HEK293 (cell line): ENCODE measurements around the gene PPP1R3G.

Experiments
- CTCF ChIA-PET: fragments of 350-600 bp; formaldehyde crosslinking; extraction: SDS; loops from one replicate; lab custom pipeline; 2021; ENCODE audit warnings: antibody characterized with exemption; lab: Yijun Ruan, JAX
- POLR2A ChIA-PET: fragments of 300-600 bp; formaldehyde crosslinking; extraction: SDS; loops from one replicate; lab custom pipeline; 2020; ENCODE audit warnings: antibody characterized with exemption, inconsistent platforms; lab: Yijun Ruan, JAX
- H3K27ac ChIP-seq: fragments of 200-500 bp; sonication (Bioruptor generic); 2 replicates; pipeline ENCODE4 v1.5.1; 2014; ENCODE audit warnings: low read depth, low read length, control low read depth, inconsistent platforms; ENCODE audit errors: extremely low read depth
- H3K36me3 ChIP-seq, 2 experiments: fragments of 200-500 bp in 1 of 2; sonication (Bioruptor generic) in 1 of 2; 1 replicate in 1 of 2; 2 replicates in 1 of 2; pipeline ENCODE4 v1.5.1; 2014 to 2017; ENCODE audit warnings: inconsistent platforms in 2 of 2, low read length in 2 of 2; ENCODE audit not compliant: control insufficient read depth in 2 of 2, insufficient read depth in 1 of 2
- H3K4me1 ChIP-seq: fragments of 200-500 bp; sonication (Bioruptor generic); 2 replicates; pipeline ENCODE4 v1.5.1; 2014; ENCODE audit warnings: mild to moderate bottlenecking, low read length, inconsistent platforms; ENCODE audit not compliant: control insufficient read depth, insufficient read depth
- H3K4me3 ChIP-seq: 2 replicates; pipeline ENCODE4 v1.5.1; 2011; ENCODE audit warnings: low read depth, mild to moderate bottlenecking, control low read depth, low read length, moderate library complexity
- H3K9me3 ChIP-seq: fragments of 200-500 bp; sonication (Bioruptor generic); 2 replicates; pipeline ENCODE4 v1.5.1; 2014; ENCODE audit warnings: low read depth, low read length, inconsistent platforms; ENCODE audit not compliant: control insufficient read depth, insufficient read depth
- BCL11A ChIP-seq: fragments of 450-650 bp; formaldehyde crosslinking; IDR thresholded peaks from 2 replicates; pipeline ENCODE4 v1.5.1; 2016; ENCODE audit warnings: low read depth, missing biosample characterization, missing genetic modification characterization
- FEZF1 ChIP-seq: fragments of 450-650 bp; formaldehyde crosslinking; IDR thresholded peaks from 2 replicates; pipeline ENCODE4 v1.5.1; 2016; ENCODE audit warnings: missing biosample characterization, missing genetic modification characterization
- KLF8 ChIP-seq: fragments of 450-650 bp; formaldehyde crosslinking; IDR thresholded peaks from 2 replicates; pipeline ENCODE4 v1.5.1; 2016; ENCODE audit warnings: missing biosample characterization, missing genetic modification characterization
- PRDM10 ChIP-seq: fragments of 450-650 bp; formaldehyde crosslinking; IDR thresholded peaks from 2 replicates; pipeline ENCODE4 v1.5.1; 2016; ENCODE audit warnings: missing biosample characterization, missing genetic modification characterization
- PRDM4 ChIP-seq: fragments of 450-650 bp; formaldehyde crosslinking; IDR thresholded peaks from 2 replicates; pipeline ENCODE4 v1.5.1; 2017; ENCODE audit warnings: missing biosample characterization, missing genetic modification characterization
- WT1 ChIP-seq: fragments of 450-650 bp; formaldehyde crosslinking; IDR thresholded peaks from 2 replicates; pipeline ENCODE4 v1.5.1; 2016; ENCODE audit warnings: missing biosample characterization, missing genetic modification characterization
- ZBTB20 ChIP-seq: fragments of 450-650 bp; formaldehyde crosslinking; IDR thresholded peaks from 2 replicates; pipeline ENCODE4 v1.5.1; 2016; ENCODE audit warnings: missing biosample characterization, missing genetic modification characterization
- ZFP3 ChIP-seq: fragments of 450-650 bp; formaldehyde crosslinking; IDR thresholded peaks from 2 replicates; pipeline ENCODE4 v1.5.1; 2016; ENCODE audit warnings: low read depth, missing biosample characterization, missing genetic modification characterization
- ZNF138 ChIP-seq: fragments of 450-650 bp; formaldehyde crosslinking; IDR thresholded peaks from 2 replicates; pipeline ENCODE4 v1.5.1; 2016; ENCODE audit warnings: missing biosample characterization, missing genetic modification characterization, borderline replicate concordance
- ZNF221 ChIP-seq: fragments of 450-650 bp; formaldehyde crosslinking; IDR thresholded peaks from 2 replicates; pipeline ENCODE4 v1.5.1; 2017; ENCODE audit warnings: missing biosample characterization, missing genetic modification characterization, borderline replicate concordance
- ZNF366 ChIP-seq: fragments of 450-650 bp; formaldehyde crosslinking; conservative IDR thresholded peaks from 2 replicates; pipeline ENCODE4 v1.5.1; 2016; ENCODE audit warnings: missing biosample characterization, missing genetic modification characterization
- ZNF610 ChIP-seq: fragments of 450-650 bp; formaldehyde crosslinking; IDR thresholded peaks from 2 replicates; pipeline ENCODE4 v1.5.1; 2016; ENCODE audit warnings: missing biosample characterization, missing genetic modification characterization, borderline replicate concordance
- ZNF629 ChIP-seq: fragments of 450-650 bp; formaldehyde crosslinking; IDR thresholded peaks from 2 replicates; pipeline ENCODE4 v1.5.1; 2017; ENCODE audit warnings: missing biosample characterization, missing genetic modification characterization
- ZNF777 ChIP-seq: fragments of 450-650 bp; formaldehyde crosslinking; IDR thresholded peaks from 2 replicates; pipeline ENCODE4 v1.5.1; 2017; ENCODE audit warnings: missing biosample characterization, missing genetic modification characterization, borderline replicate concordance
- ZNF837 ChIP-seq: fragments of 450-650 bp; formaldehyde crosslinking; IDR thresholded peaks from 2 replicates; pipeline ENCODE4 v1.5.1; 2016; ENCODE audit warnings: missing biosample characterization, missing genetic modification characterization
- ZSCAN23 ChIP-seq: fragments of 450-650 bp; formaldehyde crosslinking; IDR thresholded peaks from 2 replicates; pipeline ENCODE4 v1.5.1; 2016; ENCODE audit warnings: missing biosample characterization, missing genetic modification characterization
- TF ChIP-seq, protein P1 (sequence below): fragments of 450-650 bp; formaldehyde crosslinking; IDR thresholded peaks from 2 replicates; pipeline ENCODE4 v1.5.1; 2016; ENCODE audit warnings: missing biosample characterization, missing genetic modification characterization
- TF ChIP-seq, protein P2 (sequence below): fragments of 450-650 bp; formaldehyde crosslinking; IDR thresholded peaks from 2 replicates; pipeline ENCODE4 v1.5.1; 2016; ENCODE audit warnings: missing biosample characterization, missing genetic modification characterization, borderline replicate concordance
- TF ChIP-seq, protein P3 (sequence below): fragments of 450-650 bp; formaldehyde crosslinking; IDR thresholded peaks from 2 replicates; pipeline ENCODE4 v1.5.1; 2016; ENCODE audit warnings: missing biosample characterization, missing genetic modification characterization

Gene PPP1R3G

DNA sequence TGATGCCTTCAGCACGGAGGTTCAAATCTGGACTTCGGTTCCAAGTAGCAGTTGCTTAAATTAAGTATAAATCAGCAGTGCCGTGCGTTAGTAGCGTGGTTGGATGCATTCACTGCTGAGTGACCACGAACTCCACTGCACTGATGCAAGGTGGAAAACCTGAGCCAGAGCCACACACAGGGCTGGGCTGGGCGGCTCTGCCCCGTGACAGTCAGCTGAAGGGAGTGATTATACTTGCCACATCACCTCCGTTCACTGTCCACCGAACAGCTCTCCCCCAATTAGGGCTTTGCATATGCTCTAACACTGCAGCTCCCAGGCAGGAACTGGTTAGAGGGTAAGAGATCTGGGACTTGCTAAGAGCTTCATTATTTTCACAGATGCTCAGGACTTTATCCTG is 22.2 kb downstream of the PPP1R3G start (continued):
- TF ChIP-seq, protein P1, sequence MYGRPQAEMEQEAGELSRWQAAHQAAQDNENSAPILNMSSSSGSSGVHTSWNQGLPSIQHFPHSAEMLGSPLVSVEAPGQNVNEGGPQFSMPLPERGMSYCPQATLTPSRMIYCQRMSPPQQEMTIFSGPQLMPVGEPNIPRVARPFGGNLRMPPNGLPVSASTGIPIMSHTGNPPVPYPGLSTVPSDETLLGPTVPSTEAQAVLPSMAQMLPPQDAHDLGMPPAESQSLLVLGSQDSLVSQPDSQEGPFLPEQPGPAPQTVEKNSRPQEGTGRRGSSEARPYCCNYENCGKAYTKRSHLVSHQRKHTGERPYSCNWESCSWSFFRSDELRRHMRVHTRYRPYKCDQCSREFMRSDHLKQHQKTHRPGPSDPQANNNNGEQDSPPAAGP (tag by site-specific recombination), result no peak
- TF ChIP-seq ZNF138 (tag by site-specific recombination) (no peak), ZNF629 (tag by site-specific recombination) (no peak), WT1 (tag by site-specific recombination) (no peak), BCL11A (tag by site-specific recombination) (no peak), ZSCAN23 (no peak), ZFP3 (no peak), ZNF221 (tag by site-specific recombination) (no peak)
- TF ChIP-seq, all 188 proteins: peak for 0

DNA sequence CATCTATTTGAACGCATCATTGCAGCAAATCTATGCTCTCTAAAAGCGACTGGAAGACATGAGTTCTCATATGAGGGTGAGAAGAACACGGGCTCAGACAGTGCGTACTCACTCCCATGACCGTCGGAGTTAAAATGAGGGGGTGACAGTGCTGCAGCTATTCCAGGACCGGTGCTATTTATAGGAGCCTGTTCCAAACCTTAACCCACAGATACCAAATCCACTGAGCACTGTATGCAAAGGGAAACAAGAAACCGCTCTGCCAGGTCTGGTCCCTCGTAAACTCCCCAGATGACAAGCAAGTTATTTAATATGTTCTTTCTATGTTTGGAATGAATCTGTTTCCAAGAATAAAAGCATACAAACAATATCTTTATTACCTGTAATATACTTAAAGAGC is 22.9 kb downstream of the PPP1R3G start:
- H3K36me3 ChIP-seq, result no peaks in the 10 kb centered on the region
- no peak overlapping the region for H3K4me3 ChIP-seq
- H3K27ac ChIP-seq, result no peak overlapping the region
- ChIA-PET CTCF (no interaction called here), POLR2A (no interaction called here)
- no peaks in the 10 kb centered on the region; the same call in 1 of the 2 replicates for H3K4me1 ChIP-seq
- H3K9me3 ChIP-seq, result no peaks in the 10 kb centered on the region
- TF ChIP-seq, protein P2, sequence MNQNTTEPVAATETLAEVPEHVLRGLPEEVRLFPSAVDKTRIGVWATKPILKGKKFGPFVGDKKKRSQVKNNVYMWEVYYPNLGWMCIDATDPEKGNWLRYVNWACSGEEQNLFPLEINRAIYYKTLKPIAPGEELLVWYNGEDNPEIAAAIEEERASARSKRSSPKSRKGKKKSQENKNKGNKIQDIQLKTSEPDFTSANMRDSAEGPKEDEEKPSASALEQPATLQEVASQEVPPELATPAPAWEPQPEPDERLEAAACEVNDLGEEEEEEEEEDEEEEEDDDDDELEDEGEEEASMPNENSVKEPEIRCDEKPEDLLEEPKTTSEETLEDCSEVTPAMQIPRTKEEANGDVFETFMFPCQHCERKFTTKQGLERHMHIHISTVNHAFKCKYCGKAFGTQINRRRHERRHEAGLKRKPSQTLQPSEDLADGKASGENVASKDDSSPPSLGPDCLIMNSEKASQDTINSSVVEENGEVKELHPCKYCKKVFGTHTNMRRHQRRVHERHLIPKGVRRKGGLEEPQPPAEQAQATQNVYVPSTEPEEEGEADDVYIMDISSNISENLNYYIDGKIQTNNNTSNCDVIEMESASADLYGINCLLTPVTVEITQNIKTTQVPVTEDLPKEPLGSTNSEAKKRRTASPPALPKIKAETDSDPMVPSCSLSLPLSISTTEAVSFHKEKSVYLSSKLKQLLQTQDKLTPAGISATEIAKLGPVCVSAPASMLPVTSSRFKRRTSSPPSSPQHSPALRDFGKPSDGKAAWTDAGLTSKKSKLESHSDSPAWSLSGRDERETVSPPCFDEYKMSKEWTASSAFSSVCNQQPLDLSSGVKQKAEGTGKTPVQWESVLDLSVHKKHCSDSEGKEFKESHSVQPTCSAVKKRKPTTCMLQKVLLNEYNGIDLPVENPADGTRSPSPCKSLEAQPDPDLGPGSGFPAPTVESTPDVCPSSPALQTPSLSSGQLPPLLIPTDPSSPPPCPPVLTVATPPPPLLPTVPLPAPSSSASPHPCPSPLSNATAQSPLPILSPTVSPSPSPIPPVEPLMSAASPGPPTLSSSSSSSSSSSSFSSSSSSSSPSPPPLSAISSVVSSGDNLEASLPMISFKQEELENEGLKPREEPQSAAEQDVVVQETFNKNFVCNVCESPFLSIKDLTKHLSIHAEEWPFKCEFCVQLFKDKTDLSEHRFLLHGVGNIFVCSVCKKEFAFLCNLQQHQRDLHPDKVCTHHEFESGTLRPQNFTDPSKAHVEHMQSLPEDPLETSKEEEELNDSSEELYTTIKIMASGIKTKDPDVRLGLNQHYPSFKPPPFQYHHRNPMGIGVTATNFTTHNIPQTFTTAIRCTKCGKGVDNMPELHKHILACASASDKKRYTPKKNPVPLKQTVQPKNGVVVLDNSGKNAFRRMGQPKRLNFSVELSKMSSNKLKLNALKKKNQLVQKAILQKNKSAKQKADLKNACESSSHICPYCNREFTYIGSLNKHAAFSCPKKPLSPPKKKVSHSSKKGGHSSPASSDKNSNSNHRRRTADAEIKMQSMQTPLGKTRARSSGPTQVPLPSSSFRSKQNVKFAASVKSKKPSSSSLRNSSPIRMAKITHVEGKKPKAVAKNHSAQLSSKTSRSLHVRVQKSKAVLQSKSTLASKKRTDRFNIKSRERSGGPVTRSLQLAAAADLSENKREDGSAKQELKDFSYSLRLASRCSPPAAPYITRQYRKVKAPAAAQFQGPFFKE (tag by site-specific recombination), result no peak
- no peak for TF ChIP-seq KLF8 (tag by site-specific recombination)
- TF ChIP-seq FEZF1 (tag by site-specific recombination), result 0 out of 2 replicates have a peak, but pooled peaks have one; percentile 26
- TF ChIP-seq PRDM4 (tag by site-specific recombination), result peak; percentile 84
- TF ChIP-seq, protein P3, sequence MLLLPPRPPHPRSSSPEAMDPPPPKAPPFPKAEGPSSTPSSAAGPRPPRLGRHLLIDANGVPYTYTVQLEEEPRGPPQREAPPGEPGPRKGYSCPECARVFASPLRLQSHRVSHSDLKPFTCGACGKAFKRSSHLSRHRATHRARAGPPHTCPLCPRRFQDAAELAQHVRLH (tag by site-specific recombination), result no peak
- TF ChIP-seq, all 188 proteins: peak for 2

DNA sequence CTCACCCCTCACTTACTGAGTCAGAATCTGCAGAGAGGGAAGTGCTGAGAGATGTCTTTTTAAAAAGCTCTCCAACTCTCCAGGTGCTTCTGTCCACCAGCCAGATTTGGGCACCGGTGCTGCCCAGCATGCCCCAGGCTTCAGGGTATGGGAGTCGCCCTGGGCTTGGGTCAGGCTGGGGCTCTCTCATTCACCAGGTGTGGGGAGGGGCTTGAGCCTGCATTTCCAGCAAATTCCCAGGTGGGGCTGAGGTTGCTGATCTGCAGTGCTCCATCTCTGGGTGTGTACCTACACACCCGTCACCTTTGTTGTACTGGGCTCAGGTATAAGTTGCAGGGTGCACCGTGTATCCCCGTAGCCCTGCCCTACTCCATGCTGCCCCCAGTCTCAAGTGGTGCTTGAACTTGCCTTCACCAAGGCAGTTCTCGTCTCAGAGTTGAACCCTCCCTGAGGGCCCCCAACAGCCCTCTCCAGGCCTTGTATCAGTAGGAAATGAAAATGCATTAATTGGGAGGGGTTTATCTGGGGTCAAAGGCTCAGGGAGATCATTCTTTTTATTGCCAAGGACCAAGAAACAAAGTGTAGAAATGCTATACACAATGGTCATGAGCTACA is 23.5 kb downstream of the PPP1R3G start:
- H3K4me1 ChIP-seq, result no peaks in the 10 kb centered on the region; the same call in 1 of the 2 replicates
- H3K9me3 ChIP-seq, result no peaks in the 10 kb centered on the region
- H3K4me3 ChIP-seq, result no peak overlapping the region
- POLR2A ChIA-PET, result no interaction called here
- CTCF ChIA-PET, result interaction anchor here (0.7 kb wide), 1 partner anchor 269 kb away, joined by 4 read pairs; no protein-coding TSS in a partner anchor
- no peaks in the 10 kb centered on the region for H3K36me3 ChIP-seq
- no peak overlapping the region for H3K27ac ChIP-seq
- TF ChIP-seq ZBTB20 (tag by site-specific recombination) (no peak), ZNF837 (no peak), PRDM10 (no peak), ZNF366 (tag by site-specific recombination) (no peak), ZNF610 (no peak), ZNF777 (tag by site-specific recombination) (no peak)
